H1 (cell line): ENCODE measurements around the gene TRABD. TPM values are rescaled to one million over a fixed set of nuclear protein-coding genes. Genes with fewer than 3 reads are reported as not detected.

Experiments
- RAD21 ChIP-seq, 2 experiments: IDR thresholded peaks in 1 of 2; conservative IDR thresholded peaks in 1 of 2; 2 replicates each; pipeline ENCODE4 v1.6.1; 2011; ENCODE audit warnings: low read depth in 2 of 2, low read length in 2 of 2, improper control_type of control experiment in 1 of 2, inconsistent platforms in 1 of 2, mild to moderate bottlenecking in 1 of 2, moderate library complexity in 1 of 2
- SIRT6 ChIP-seq: IDR thresholded peaks from one replicate; pipeline ENCODE4 v1.7.1; 2012; ENCODE audit warnings: low read length, inconsistent platforms
- SP2 ChIP-seq: IDR thresholded peaks from 2 replicates; pipeline ENCODE4 v1.6.1; 2012; ENCODE audit warnings: mild to moderate bottlenecking, low read length, inconsistent platforms
- SRF ChIP-seq: IDR thresholded peaks from 2 replicates; pipeline ENCODE4 v1.6.1; 2011; ENCODE audit warnings: mild to moderate bottlenecking, low read depth, low read length, moderate library complexity
- TAF7 ChIP-seq: optimal IDR thresholded peaks from 2 replicates; pipeline ENCODE3; 2011; ENCODE audit warnings: low read depth, mild to moderate bottlenecking, inconsistent platforms, low read length, moderate library complexity, borderline replicate concordance
- TCF12 ChIP-seq: IDR thresholded peaks from 2 replicates; pipeline ENCODE4 v1.6.1; 2011; ENCODE audit warnings: low read depth, mild to moderate bottlenecking, low read length
- polyA plus RNA-seq, 7 experiments: library from polyadenylated mRNA; depleted of rRNA in 3 of 7; stranded (reverse) in 5 of 7; unstranded in 2 of 7; fragments of >200 nt in 5 of 7; fragments of 200-250 nt in 2 of 7; gene quantifications; 1 replicate in 5 of 7; 2 replicates in 1 of 7; 4 replicates in 1 of 7; pipeline versions ENCODE4 v1.2.1 to v1.2.3, GENCODE V29; 2011 to 2013; ENCODE audit warnings: missing spikeins in 2 of 7, mixed read lengths in 2 of 7
- total RNA-seq: library from RNA; stranded (reverse); fragmentation: NEBNext Ultra II Directional; extraction: Animal tissue kit (Norgen Biotek cat#: 25700); gene quantifications from 2 replicates; pipeline ENCODE4 v1.2.1, GENCODE V29; 2021
- TF ChIP-seq, protein P1 (sequence below): IDR thresholded peaks from 2 replicates; pipeline ENCODE4 v1.6.1; 2012; ENCODE audit warnings: inconsistent platforms
- TF ChIP-seq, protein P2 (sequence below): IDR thresholded peaks from 2 replicates; pipeline ENCODE4 v1.6.1; 2011; ENCODE audit warnings: low read depth, mild to moderate bottlenecking, low read length; ENCODE audit not compliant: insufficient read depth
- TF ChIP-seq, protein P3 (sequence below): fragments of 300-600 bp; sonication (generic); IDR thresholded peaks from 2 replicates; pipeline ENCODE4 v1.7.1; 2012; ENCODE audit warnings: low read length, moderate library complexity, mild to moderate bottlenecking, inconsistent platforms; ENCODE audit not compliant: insufficient replicate concordance

TRABD gene
- total and polyA plus RNA-seq, 2 of the 8 experiments (the other 6 are each of a cell fraction or from before 2014, with no cell fraction given), result 44.2 to 57.5 TPM

DNA sequence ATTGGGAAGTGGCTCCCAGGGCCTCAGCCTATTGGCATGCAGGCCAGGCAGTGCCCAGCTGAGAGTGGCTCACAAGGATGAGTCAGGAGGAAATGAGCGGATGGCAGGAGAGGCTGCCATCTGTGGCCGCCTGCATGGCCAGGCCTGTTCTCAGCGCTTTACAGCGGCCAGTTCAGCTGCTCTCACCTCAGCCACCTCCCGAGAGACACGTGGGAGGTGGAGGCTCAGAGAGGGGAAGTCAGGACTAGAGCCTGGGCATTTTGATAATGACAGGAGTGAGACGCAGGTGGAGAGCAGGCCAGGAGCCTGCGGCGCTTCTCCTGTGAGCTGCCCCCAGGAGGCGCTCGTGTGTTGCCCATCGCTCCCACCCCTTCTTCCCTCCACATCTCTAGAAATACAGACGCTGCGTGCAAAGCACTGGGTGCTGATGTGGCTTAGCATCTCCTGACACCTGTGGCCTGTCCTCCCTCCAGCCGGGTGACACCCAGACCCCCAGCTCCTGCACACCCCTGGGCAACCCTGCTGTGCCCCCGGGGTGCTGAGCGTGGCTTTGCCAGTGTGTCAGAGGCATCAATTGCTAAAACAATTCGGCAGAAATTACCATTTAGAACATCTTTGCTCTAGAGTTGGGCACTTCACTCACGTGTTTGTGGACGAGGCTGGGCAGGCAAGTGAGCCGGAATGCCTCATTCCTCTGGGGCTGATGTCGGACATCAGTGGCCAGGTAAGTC is 36.6 kb upstream of the TRABD start (continued):
- TF ChIP-seq, protein P1, sequence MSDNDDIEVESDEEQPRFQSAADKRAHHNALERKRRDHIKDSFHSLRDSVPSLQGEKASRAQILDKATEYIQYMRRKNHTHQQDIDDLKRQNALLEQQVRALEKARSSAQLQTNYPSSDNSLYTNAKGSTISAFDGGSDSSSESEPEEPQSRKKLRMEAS, result peak; percentile 49; the same call in 1 of the 2 replicates
- TF ChIP-seq, protein P2, sequence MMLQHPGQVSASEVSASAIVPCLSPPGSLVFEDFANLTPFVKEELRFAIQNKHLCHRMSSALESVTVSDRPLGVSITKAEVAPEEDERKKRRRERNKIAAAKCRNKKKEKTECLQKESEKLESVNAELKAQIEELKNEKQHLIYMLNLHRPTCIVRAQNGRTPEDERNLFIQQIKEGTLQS, result no peak
- TF ChIP-seq SP2 (no peak), SRF (no peak), RAD21 (IDR thresholded peaks at IDR 0.05 in 1 of 2, conservative IDR thresholded peaks at IDR 0.05 in 1 of 2; ENCODE audit: low read depth in 2 of 2, low read length in 2 of 2) (peak; percentile 89 to 91), TAF7 (no peak), SIRT6 (no peak), TCF12 (no peak)
- TF ChIP-seq, protein P3, sequence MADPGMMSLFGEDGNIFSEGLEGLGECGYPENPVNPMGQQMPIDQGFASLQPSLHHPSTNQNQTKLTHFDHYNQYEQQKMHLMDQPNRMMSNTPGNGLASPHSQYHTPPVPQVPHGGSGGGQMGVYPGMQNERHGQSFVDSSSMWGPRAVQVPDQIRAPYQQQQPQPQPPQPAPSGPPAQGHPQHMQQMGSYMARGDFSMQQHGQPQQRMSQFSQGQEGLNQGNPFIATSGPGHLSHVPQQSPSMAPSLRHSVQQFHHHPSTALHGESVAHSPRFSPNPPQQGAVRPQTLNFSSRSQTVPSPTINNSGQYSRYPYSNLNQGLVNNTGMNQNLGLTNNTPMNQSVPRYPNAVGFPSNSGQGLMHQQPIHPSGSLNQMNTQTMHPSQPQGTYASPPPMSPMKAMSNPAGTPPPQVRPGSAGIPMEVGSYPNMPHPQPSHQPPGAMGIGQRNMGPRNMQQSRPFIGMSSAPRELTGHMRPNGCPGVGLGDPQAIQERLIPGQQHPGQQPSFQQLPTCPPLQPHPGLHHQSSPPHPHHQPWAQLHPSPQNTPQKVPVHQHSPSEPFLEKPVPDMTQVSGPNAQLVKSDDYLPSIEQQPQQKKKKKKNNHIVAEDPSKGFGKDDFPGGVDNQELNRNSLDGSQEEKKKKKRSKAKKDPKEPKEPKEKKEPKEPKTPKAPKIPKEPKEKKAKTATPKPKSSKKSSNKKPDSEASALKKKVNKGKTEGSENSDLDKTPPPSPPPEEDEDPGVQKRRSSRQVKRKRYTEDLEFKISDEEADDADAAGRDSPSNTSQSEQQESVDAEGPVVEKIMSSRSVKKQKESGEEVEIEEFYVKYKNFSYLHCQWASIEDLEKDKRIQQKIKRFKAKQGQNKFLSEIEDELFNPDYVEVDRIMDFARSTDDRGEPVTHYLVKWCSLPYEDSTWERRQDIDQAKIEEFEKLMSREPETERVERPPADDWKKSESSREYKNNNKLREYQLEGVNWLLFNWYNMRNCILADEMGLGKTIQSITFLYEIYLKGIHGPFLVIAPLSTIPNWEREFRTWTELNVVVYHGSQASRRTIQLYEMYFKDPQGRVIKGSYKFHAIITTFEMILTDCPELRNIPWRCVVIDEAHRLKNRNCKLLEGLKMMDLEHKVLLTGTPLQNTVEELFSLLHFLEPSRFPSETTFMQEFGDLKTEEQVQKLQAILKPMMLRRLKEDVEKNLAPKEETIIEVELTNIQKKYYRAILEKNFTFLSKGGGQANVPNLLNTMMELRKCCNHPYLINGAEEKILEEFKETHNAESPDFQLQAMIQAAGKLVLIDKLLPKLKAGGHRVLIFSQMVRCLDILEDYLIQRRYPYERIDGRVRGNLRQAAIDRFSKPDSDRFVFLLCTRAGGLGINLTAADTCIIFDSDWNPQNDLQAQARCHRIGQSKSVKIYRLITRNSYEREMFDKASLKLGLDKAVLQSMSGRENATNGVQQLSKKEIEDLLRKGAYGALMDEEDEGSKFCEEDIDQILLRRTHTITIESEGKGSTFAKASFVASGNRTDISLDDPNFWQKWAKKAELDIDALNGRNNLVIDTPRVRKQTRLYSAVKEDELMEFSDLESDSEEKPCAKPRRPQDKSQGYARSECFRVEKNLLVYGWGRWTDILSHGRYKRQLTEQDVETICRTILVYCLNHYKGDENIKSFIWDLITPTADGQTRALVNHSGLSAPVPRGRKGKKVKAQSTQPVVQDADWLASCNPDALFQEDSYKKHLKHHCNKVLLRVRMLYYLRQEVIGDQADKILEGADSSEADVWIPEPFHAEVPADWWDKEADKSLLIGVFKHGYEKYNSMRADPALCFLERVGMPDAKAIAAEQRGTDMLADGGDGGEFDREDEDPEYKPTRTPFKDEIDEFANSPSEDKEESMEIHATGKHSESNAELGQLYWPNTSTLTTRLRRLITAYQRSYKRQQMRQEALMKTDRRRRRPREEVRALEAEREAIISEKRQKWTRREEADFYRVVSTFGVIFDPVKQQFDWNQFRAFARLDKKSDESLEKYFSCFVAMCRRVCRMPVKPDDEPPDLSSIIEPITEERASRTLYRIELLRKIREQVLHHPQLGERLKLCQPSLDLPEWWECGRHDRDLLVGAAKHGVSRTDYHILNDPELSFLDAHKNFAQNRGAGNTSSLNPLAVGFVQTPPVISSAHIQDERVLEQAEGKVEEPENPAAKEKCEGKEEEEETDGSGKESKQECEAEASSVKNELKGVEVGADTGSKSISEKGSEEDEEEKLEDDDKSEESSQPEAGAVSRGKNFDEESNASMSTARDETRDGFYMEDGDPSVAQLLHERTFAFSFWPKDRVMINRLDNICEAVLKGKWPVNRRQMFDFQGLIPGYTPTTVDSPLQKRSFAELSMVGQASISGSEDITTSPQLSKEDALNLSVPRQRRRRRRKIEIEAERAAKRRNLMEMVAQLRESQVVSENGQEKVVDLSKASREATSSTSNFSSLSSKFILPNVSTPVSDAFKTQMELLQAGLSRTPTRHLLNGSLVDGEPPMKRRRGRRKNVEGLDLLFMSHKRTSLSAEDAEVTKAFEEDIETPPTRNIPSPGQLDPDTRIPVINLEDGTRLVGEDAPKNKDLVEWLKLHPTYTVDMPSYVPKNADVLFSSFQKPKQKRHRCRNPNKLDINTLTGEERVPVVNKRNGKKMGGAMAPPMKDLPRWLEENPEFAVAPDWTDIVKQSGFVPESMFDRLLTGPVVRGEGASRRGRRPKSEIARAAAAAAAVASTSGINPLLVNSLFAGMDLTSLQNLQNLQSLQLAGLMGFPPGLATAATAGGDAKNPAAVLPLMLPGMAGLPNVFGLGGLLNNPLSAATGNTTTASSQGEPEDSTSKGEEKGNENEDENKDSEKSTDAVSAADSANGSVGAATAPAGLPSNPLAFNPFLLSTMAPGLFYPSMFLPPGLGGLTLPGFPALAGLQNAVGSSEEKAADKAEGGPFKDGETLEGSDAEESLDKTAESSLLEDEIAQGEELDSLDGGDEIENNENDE, result no peak
